Right ventricle myocardium inferior (tissue), 1 donor: ENCODE measurements around the gene SDK1. TPM values are rescaled to one million over a fixed set of nuclear protein-coding genes. Genes with fewer than 3 reads are reported as not detected.

Source experiments
- ATAC-seq: fragments of 200-7000 bp; cut with Tn5 transposase; one replicate; pipeline ENCODE4 v1.9.1; 2020; ENCODE audit warnings: mild to moderate bottlenecking, moderate library complexity
- DNase-seq: peaks from one replicate; pipeline ENCODE4 v3.0.0; 2021; ENCODE audit errors: missing footprints
- intact Hi-C: fragments of 100-400 bp; cut with DNase I; formaldehyde crosslinking; loops from one replicate; pipeline ENCODE4 v1.11.0; 2022
- total RNA-seq: library from RNA; stranded (reverse); fragmentation: NEBNext Ultra II Directional; extraction: Animal tissue kit (Norgen Biotek cat#: 25700); gene quantifications from one replicate; pipeline ENCODE4 v1.2.1, GENCODE V29; 2021
- donor health status: DM: no; HTN: yes; CAD: no; lungs with severe emphysema.

The SDK1 gene
- total RNA-seq, 1 donor from 2014 or later = 2.3 TPM

- no peak for ATAC-seq
- intact Hi-C loops = loop anchor here (2.0 to 5.0 kb wide), 2 partner anchors 593 to 1031 kb away; partner anchors contain the start of gene SDK1
- no peak for DNase-seq
Measured at GRCh38 chr7:3895341-3896116, 594.5 kb downstream of the SDK1 start.

DNA sequence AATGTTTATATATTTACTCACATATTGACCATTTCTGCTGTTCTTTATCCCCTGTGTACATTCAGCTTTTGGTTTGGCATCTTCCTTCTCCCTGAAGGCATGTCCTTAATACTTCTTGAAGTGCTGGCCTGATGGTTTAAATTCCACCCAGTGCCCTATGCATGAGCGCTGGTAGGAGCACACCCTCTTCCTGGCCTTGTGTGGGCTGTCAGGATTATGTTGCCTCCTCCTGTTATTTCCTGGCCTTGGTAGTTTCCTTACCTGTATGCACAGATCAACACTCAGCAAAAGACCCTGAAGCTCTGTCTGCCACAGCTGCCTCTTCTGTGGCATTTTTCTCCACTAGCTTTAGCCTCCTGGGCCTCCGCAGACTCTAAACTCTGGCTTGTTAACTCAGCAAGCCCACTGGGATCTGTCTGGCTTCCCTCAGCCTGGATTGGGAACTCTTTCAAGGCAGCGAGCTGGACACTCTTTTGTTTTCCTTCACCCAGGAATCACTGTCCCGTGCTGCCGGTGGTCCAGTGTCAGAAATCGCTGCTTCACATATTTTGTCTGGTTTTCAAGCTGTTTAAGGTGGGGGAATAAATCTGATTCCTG is 595.2 kb downstream of the SDK1 start:
- intact Hi-C loops = loop anchor here (2.0 to 5.0 kb wide), 2 partner anchors 594 to 1031 kb away; partner anchors contain the start of gene SDK1
- ATAC-seq (peak; percentile 48), DNase-seq (no peak)

GRCh38 chr7:3897430-3898372 is 596.6 kb downstream of the SDK1 start:
- DNase-seq (no peak), ATAC-seq (no peak)
- intact Hi-C loops = loop anchor here (2.0 to 5.0 kb wide), 2 partner anchors 595 to 1033 kb away; partner anchors contain the start of gene SDK1

DNA sequence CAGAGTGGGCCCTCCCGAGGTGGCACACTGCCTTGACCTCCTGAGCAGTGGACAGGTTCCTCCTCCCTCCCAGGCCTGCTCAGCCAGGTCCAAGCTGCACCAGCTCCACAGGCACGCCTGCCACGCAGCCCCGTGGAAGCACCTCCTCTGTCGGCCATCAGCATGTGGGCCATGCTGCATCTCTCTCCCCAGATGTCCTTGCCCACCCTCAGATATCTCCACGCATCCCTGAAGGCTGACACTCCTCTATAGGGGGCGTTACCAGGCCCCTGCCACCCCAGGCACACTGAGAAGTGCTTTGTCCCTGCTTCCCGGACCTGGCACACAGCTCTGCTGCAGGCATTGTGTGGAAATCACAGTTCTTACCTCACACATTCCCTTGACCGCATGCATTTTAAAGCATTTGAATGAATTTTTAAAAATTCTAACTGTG is 598.5 kb downstream of the SDK1 start:
- no peak for ATAC-seq
- DNase-seq = no peak
- intact Hi-C loops = loop anchor here (5.0 kb wide), 1 partner anchor 597 kb away; the partner anchor contains the start of gene SDK1

GRCh38 chr7:3908153-3908552 is 607.1 kb downstream of the SDK1 start:
- intact Hi-C loops = no loop called here
- ATAC-seq (no peak), DNase-seq (no peak)

DNA sequence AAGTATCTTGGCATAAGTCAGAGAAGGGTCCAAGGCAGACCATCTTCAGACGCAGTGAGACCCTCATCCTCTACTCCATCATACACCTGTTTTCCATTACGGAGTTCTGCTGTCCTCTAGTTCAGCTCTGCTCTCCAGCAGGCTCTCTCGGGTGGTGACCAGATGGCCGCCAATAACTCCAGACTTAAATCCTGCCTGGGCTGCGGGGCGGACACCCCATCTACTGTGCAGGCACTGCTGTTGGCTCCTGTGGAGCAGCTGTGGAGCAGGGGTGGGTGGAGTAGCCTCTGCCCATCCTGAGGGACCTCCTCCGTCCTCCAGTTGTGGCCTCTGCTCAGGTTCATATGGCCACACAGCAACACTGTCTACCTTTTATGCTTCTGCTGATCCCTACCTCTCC is 608.1 kb downstream of the SDK1 start:
- intact Hi-C loops = no loop called here
- ATAC-seq = no peak
- DNase-seq = no peak

GRCh38 chr7:3910054-3910453 is 609.0 kb downstream of the SDK1 start:
- no peak for ATAC-seq
- intact Hi-C loops = no loop called here
- no peak for DNase-seq

GRCh38 chr7:3911685-3912084 is 610.6 kb downstream of the SDK1 start:
- no peak for DNase-seq
- ATAC-seq = no peak
- intact Hi-C loops = no loop called here

DNA sequence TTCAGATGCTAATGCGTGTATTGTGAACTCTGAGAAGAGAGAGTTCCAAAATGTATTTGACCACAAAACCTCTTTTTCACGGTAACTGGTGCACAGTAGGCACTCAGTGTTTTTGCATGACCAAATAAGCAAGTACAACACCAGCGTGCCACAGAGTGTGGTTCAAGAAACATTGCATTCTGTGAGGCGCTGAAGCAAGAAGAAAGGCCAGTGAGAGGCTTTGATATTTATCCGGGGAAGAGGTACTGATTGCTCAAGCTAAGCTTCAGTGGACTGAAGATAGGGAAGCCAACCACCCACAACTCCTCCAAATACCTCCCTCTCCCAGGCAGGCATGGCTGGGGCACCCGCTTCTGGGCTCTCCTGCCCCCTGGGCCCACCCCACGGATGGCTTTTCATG is 611.2 kb downstream of the SDK1 start:
- ATAC-seq (no peak), DNase-seq (no peak)
- intact Hi-C loops = no loop called here

DNA sequence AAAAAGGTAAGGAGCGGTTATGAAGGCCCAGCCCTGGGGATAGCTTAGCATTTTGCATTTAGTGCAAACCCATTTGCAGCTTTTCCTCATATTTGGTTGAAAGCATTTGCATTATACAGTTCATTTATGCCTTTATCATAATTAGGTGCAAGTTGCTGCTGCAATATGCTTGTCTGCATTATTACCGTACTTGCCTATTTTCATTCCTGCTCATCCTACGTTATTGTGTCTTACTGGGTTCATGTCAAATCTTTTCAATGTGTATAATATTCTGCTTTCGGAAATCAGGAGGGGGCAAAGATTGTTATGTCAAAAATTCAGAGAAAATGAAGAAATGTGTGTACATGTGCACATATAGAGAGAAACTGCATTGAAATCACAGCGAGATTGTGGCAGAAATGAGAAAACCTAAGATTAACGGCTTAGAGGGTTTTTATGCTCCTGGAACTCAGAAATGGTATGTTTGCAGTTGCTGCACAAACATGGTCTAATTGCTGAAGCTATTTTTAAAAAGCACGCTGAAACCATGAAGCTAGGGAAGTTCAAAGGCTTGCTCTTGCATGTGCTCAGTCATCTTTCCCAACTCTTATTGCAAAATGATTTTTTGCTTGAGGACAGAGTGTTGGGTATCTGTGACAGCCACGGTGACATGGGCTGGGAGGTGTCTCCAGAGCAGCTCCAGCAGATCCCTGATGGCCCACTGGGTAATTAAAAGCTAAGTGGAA is 613.2 kb downstream of the SDK1 start:
- intact Hi-C loops = no loop called here
- ATAC-seq (no peak), DNase-seq (no peak)

DNA sequence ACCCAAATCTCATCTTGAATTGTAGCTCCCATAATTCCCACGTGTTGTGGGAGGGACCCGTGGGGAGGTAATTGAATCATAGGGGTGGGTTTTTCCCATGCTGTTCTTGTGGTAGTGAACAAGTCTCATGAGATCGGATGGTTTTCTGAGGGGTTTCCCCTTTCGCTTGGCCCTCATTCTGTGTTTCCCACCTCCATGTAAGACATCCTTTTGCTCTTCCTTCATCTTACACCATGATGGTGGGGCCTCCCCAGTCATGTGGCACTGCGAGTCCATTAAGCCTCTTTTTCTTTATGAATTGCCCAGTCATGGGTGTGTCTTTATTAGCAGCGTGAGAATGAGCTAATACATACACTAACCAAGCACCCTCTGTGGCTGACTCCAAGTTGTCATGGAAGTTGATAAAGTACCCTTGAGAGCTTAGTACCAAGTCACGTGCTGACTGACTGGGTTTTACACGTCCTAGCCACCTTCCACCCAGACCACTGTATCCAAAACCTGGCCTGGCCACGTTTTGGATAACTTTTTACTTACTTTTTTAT is 614.4 kb downstream of the SDK1 start:
- DNase-seq (no peak), ATAC-seq (no peak)
- intact Hi-C loops = no loop called here

DNA sequence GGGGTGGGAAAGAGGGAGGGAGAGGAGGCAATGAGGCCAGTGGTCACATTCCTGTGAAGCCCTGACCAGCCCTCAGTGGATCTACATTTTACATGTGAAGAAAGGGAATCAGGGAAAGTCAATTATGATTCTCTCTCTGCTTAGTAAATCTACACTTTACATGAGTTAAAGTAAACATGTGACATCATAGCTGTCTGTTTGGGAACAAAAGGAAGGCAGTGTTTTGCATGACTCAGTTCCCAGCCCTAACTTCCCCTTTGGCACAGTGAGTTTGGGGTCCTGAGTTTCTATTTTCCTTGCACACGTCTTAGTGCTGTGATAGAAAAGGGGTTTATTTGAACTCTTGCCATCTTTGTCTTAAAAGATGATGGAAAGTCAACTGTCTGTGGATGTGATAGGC is 615.1 kb downstream of the SDK1 start:
- DNase-seq = no peak
- intact Hi-C loops = no loop called here
- no peak for ATAC-seq

DNA sequence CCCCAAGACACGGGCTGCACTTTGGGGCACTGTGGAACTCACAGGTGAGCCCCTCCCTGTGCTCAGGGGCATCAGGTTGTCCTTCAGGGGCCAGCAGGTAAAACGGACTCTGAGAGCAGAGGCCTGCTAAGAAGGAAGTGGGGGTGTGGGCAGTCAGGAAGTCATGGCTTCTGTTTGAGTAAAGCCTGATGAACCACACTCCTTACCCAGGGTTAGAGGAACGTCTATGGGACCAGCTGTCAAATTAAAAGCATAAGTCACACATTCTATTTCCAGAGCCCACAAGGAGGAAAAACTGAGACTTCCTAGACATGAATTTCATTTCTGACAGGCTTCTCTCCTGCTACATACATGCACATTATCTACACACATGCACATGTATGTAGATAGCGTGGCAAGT is 616.4 kb downstream of the SDK1 start:
- ATAC-seq (no peak), DNase-seq (no peak)
- intact Hi-C loops = no loop called here

GRCh38 chr7:3918576-3918975 is 617.5 kb downstream of the SDK1 start:
- intact Hi-C loops = no loop called here
- DNase-seq (no peak), ATAC-seq (no peak)

DNA sequence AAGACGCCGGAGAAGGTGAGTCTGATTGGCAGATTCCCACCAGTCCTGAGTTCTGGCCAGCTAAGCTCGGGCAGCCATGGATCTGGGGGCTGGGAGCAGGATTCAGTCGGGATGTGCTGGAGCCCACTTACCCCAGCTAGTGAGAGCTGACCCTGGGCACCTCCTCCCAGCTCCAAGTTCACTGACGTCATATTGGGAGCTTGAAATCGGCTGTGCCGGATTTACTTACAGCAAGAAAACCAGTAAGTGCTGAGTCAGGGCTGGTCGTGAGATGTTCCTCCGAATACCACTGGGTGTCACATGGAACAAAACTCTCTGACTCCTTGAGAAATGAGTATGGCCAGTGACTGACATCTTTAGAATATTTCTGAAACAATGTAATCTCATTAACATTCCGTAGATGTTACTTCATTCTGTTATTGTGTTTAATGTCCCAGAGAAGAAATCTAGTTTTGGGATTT is 621.2 kb downstream of the SDK1 start:
- ATAC-seq (peak; percentile 67), DNase-seq (no peak)
- intact Hi-C loops = no loop called here

- no peak for ATAC-seq
- intact Hi-C loops = no loop called here
- DNase-seq = no peak
Measured at GRCh38 chr7:3923307-3923918, 622.4 kb downstream of the SDK1 start.

GRCh38 chr7:3924277-3924676 is 623.2 kb downstream of the SDK1 start:
- no peak for ATAC-seq
- no peak for DNase-seq
- intact Hi-C loops = no loop called here
